SU-DHL-6 (cell line): ENCODE measurements around the gene ALKBH5.

Experiments used
- H2AFZ ChIP-seq: fragments of 200-600 bp; sonication (generic); 2 replicates; pipeline ENCODE4 v1.6.1; 2014; ENCODE audit warnings: low read depth, mild to moderate bottlenecking, moderate library complexity, mixed read lengths, antibody characterized with exemption, low read length; ENCODE audit not compliant: severe bottlenecking
- H3F3A ChIP-seq: fragments of 200-600 bp; shearing (Covaris generic); 2 replicates; pipeline ENCODE4 v1.6.0; 2016; ENCODE audit warnings: antibody characterized with exemption, mild to moderate bottlenecking; ENCODE audit not compliant: insufficient read depth
- H3K27ac ChIP-seq: fragments of 200-600 bp; sonication (generic); 2 replicates; pipeline ENCODE4 v1.5.1; 2016; ENCODE audit warnings: low read depth, mild to moderate bottlenecking, low read length, moderate library complexity, mixed read lengths
- H3K27me3 ChIP-seq: fragments of 200-600 bp; sonication (generic), shearing (Covaris generic); 2 replicates; pipeline ENCODE4 v1.6.0; 2014; ENCODE audit warnings: mild to moderate bottlenecking, low read length
- H3K36me3 ChIP-seq: fragments of 200-600 bp; sonication (generic); 2 replicates; pipeline ENCODE4 v1.6.1; 2014; ENCODE audit warnings: mild to moderate bottlenecking, low read length, mixed read lengths
- H3K4me2 ChIP-seq: fragments of 300-600, 200-600 bp; shearing (Covaris generic), sonication (generic); 2 replicates; pipeline ENCODE4 v1.6.0; 2014; ENCODE audit warnings: low read length, low read depth, mild to moderate bottlenecking; ENCODE audit not compliant: poor library complexity, severe bottlenecking
- H3K4me3 ChIP-seq: fragments of 200-600 bp; sonication (generic); 2 replicates; pipeline ENCODE4 v1.5.1; 2014; ENCODE audit warnings: antibody characterized with exemption, low read length, mild to moderate bottlenecking, mixed read lengths; ENCODE audit not compliant: insufficient read depth, poor library complexity, severe bottlenecking
- H3K79me2 ChIP-seq: fragments of 200-600 bp; sonication (generic); 2 replicates; pipeline ENCODE4 v1.6.1; 2014; ENCODE audit warnings: mild to moderate bottlenecking, low read length, moderate library complexity; ENCODE audit not compliant: insufficient read depth
- H3K9ac ChIP-seq: fragments of 200-600 bp; sonication (generic); 2 replicates; pipeline ENCODE4 v1.7.0; 2014; ENCODE audit warnings: mild to moderate bottlenecking, low read length
- H3K9me2 ChIP-seq: fragments of 200-600 bp; sonication (generic); replicated peaks from 2 replicates; pipeline ENCODE4 v1.6.1; 2014; ENCODE audit warnings: low read length; ENCODE audit not compliant: insufficient read depth
- H3K9me3 ChIP-seq: fragments of 200-600 bp; sonication (generic); 2 replicates; pipeline ENCODE4 v1.6.1; 2014; ENCODE audit warnings: low read length, mixed read lengths; ENCODE audit not compliant: insufficient read depth
- H4K20me1 ChIP-seq: fragments of 200-600 bp; sonication (generic); 2 replicates; pipeline ENCODE4 v1.6.1; 2014; ENCODE audit warnings: low read depth, mild to moderate bottlenecking, antibody characterized with exemption, low read length, moderate library complexity, mixed read lengths
- EZH2phosphoT487 ChIP-seq: fragments of 200-600 bp; sonication (generic), shearing (Covaris generic); conservative IDR thresholded peaks from 2 replicates; pipeline ENCODE4 v1.6.1; 2018; ENCODE audit warnings: mild to moderate bottlenecking, antibody characterized with exemption, low read length, moderate library complexity, mixed read lengths
- TF ChIP-seq, protein P1 (sequence below): fragments of 200-600 bp; sonication (generic); IDR thresholded peaks from one replicate; pipeline ENCODE4 v1.5.1; 2017; ENCODE audit warnings: antibody characterized with exemption, mild to moderate bottlenecking, low read length, moderate library complexity; ENCODE audit not compliant: insufficient read depth, poor library complexity, severe bottlenecking

The ALKBH5 gene

DNA sequence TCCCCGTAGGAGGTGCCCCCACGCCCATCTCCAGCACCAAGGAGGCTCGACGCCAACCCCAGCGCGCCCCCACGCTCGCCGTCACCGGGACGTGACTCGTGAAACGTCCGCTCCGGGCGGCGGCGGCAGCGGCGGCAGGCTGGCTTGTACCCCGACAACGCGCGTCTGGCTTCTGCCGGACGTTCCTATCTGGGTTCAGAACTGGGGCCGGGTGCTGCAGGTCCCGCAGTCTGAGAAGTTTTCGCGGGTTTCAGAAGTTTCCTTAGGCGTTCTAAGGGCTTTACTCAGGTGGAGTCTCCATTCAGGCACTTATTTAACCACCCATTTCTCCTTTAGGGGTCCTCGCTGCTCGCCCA, 672 bp upstream of the ALKBH5 start:
- Histone ChIP-seq H3K79me2 (peaks cover 39% of the 10 kb centered on the region), H3K9ac (peak overlapping the region; percentile 88), H4K20me1 (peaks cover 27% of the 10 kb centered on the region), H2AFZ (peak overlapping the region; percentile 83), H3K9me3 (no peaks in the 10 kb centered on the region), H3K27me3 (no peaks in the 10 kb centered on the region), H3K36me3 (0 out of 2 replicates have a peak, but pooled peaks cover 3% of the 10 kb centered on the region), H3K9me2 (no peaks in the 10 kb centered on the region), H3F3A (no peaks in the 10 kb centered on the region), H3K4me3 (peak overlapping the region; percentile 90), H3K4me2 (peak overlapping the region; percentile 65), H3K27ac (peak overlapping the region; percentile 92)
- no peak for TF ChIP-seq EZH2phosphoT487

- TF ChIP-seq, protein P1, sequence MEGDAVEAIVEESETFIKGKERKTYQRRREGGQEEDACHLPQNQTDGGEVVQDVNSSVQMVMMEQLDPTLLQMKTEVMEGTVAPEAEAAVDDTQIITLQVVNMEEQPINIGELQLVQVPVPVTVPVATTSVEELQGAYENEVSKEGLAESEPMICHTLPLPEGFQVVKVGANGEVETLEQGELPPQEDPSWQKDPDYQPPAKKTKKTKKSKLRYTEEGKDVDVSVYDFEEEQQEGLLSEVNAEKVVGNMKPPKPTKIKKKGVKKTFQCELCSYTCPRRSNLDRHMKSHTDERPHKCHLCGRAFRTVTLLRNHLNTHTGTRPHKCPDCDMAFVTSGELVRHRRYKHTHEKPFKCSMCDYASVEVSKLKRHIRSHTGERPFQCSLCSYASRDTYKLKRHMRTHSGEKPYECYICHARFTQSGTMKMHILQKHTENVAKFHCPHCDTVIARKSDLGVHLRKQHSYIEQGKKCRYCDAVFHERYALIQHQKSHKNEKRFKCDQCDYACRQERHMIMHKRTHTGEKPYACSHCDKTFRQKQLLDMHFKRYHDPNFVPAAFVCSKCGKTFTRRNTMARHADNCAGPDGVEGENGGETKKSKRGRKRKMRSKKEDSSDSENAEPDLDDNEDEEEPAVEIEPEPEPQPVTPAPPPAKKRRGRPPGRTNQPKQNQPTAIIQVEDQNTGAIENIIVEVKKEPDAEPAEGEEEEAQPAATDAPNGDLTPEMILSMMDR = no peak
- TF ChIP-seq EZH2phosphoT487 = no peak
- no peaks in the 10 kb centered on the region for H3K9me2 ChIP-seq
- H3K4me3 ChIP-seq = peak overlapping the region; percentile 90
- H4K20me1 ChIP-seq = peaks cover 27% of the 10 kb centered on the region
- no peaks in the 10 kb centered on the region for H3K9me3 ChIP-seq
- peak overlapping the region; percentile 88 for H3K9ac ChIP-seq
- no peaks in the 10 kb centered on the region for H3F3A ChIP-seq
- H3K27ac ChIP-seq = peak overlapping the region; percentile 92
- 0 out of 2 replicates have a peak, but pooled peaks cover 3% of the 10 kb centered on the region for H3K36me3 ChIP-seq
- no peaks in the 10 kb centered on the region for H3K27me3 ChIP-seq
- peaks cover 51% of the 10 kb centered on the region for H3K79me2 ChIP-seq
- H2AFZ ChIP-seq = peak overlapping the region; percentile 21
- peak overlapping the region; percentile 79 for H3K4me2 ChIP-seq
Observed at GRCh38 chr17:18184143-18185031, 759 bp downstream of the ALKBH5 start.

GRCh38 chr17:18185391-18185790, 1.8 kb downstream of the ALKBH5 start:
- Histone ChIP-seq H3F3A (no peaks in the 10 kb centered on the region), H3K27me3 (no peaks in the 10 kb centered on the region), H3K4me3 (peak overlapping the region; percentile 90), H2AFZ (no peak overlapping the region), H3K9ac (peak overlapping the region; percentile 88), H3K36me3 (0 out of 2 replicates have a peak, but pooled peaks cover 3% of the 10 kb centered on the region), H3K9me3 (no peaks in the 10 kb centered on the region), H3K4me2 (peak overlapping the region; percentile 79), H3K27ac (no peak overlapping the region), H3K79me2 (peaks cover 60% of the 10 kb centered on the region), H3K9me2 (no peaks in the 10 kb centered on the region), H4K20me1 (peaks cover 27% of the 10 kb centered on the region)
- no peak for TF ChIP-seq EZH2phosphoT487
- TF ChIP-seq, protein P1 = no peak
